Mucosa of rectum (tissue), 2 donors: ENCODE measurements around the gene FHDC1.

ENCODE experiments used
- H3K27ac ChIP-seq, 2 donors: one replicate each; pipeline ENCODE4 v1.7.0; 2013; ENCODE audit warnings: inconsistent platforms in 2 of 2, low read depth in 2 of 2, low read length in 2 of 2
- H3K27me3 ChIP-seq, 2 donors: one replicate each; pipeline ENCODE4 v1.7.0; 2013; ENCODE audit warnings: low read length in 2 of 2; ENCODE audit not compliant: control insufficient read depth in 2 of 2, insufficient read depth in 2 of 2
- H3K36me3 ChIP-seq, 2 donors: one replicate each; pipeline ENCODE4 v1.7.0; 2013; ENCODE audit warnings: low read length in 2 of 2; ENCODE audit not compliant: control insufficient read depth in 2 of 2, insufficient read depth in 2 of 2
- H3K4me1 ChIP-seq, 2 donors: one replicate each; pipeline ENCODE4 v1.7.0; 2013; ENCODE audit warnings: low read length in 2 of 2, mild to moderate bottlenecking in 1 of 2; ENCODE audit not compliant: control insufficient read depth in 2 of 2, insufficient read depth in 2 of 2
- H3K4me3 ChIP-seq, 2 donors: one replicate each; pipeline ENCODE4 v1.7.0; 2013; ENCODE audit warnings: low read length in 2 of 2
- H3K9ac ChIP-seq, 2 donors: one replicate each; pipeline ENCODE4 v1.7.0; 2013; ENCODE audit warnings: low read length in 2 of 2, low read depth in 1 of 2, mild to moderate bottlenecking in 1 of 2
- H3K9me3 ChIP-seq, 2 donors: one replicate each; pipeline ENCODE4 v1.7.0; 2013; ENCODE audit warnings: low read length in 2 of 2; ENCODE audit not compliant: control insufficient read depth in 2 of 2
- donor health status: healthy.
- donor health status: Normal muscosa, but diverticular disease.

Gene FHDC1

GRCh38 chr4:152954741-152955140 lies 18.6 kb downstream of the FHDC1 start:
- H3K4me3 ChIP-seq = no peak overlapping the region
- H3K9me3 ChIP-seq = no peaks in the 10 kb centered on the region
- H3K27me3 ChIP-seq = no peaks in the 10 kb centered on the region
- no peak overlapping the region for H3K9ac ChIP-seq
- peaks cover 3 to 6% of the 10 kb centered on the region in 2 donors for H3K36me3 ChIP-seq
- H3K4me1 ChIP-seq = peaks cover 35 to 56% of the 10 kb centered on the region in 2 donors
- no peak overlapping the region for H3K27ac ChIP-seq

DNA sequence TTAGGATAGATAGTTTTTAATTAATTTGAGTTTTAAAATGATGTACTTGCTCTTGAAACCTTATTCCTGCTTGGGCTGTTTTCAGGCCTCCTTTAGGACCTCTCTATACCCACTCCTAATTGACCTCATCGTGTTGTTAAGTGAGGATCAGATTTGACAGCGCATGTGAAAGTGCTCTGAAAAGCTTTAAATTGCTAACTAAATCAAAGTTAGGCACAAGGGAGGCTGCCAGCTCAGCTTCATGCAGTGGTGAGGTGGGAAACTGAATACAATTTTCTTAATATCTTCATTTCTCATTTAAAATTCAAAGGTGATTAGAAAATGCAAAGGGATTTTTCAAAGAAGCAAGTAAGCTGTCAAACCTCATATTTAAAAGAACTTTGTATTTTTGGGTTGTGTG lies 20.0 kb downstream of the FHDC1 start:
- Histone ChIP-seq H3K4me1 (peaks cover 24 to 43% of the 10 kb centered on the region in 2 donors), H3K4me3 (no peak overlapping the region), H3K27ac (peak overlapping the region; percentile 76 to 89), H3K36me3 (peaks cover 9 to 12% of the 10 kb centered on the region in 2 donors), H3K9ac (peak overlapping the region in 1 of 2 donors; percentile 51), H3K27me3 (no peaks in the 10 kb centered on the region), H3K9me3 (no peaks in the 10 kb centered on the region)

DNA sequence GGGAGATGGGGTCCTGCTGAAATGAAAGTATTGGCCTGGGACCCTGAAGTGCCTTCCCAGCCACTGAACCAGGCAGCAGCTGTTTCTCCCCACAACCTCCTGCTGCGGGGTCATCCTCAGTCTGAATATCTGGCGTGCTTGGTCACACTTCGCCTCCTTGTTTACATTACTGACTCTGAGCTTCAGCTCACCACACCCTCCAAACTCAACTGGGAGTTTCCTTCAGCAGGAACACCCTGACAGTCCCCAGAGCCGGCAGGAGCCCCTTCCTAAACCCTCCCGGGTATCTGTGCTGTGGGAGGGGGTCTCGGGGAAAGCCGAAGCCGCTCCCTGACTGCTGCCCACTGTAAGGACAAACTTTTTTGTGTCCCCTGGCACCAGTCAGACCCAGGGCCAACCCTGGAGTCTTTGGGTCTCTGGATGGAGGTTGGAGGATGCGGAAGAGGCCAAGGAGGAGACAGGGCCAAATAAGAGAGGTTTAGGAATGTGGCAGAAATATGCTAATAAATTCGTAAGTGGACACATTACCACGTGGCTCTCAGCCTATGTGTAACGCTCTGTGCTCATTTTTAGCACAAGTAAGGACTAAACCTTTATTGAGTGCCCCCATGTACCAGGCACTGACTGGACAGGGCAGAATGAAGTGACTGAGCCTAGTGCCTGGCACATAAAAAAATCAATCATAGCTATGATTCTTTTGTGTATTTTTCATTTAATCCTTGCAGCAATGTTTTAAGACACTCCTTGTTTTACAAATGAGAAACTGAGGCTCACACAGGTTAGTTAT lies 20.7 kb downstream of the FHDC1 start:
- Histone ChIP-seq H3K9ac (peak overlapping the region in 1 of 2 donors; percentile 51), H3K9me3 (no peaks in the 10 kb centered on the region), H3K36me3 (peaks cover 9 to 12% of the 10 kb centered on the region in 2 donors), H3K4me1 (peaks cover 26 to 36% of the 10 kb centered on the region in 2 donors), H3K27ac (peak overlapping the region; percentile 76 to 89), H3K27me3 (no peaks in the 10 kb centered on the region), H3K4me3 (peak overlapping the region; percentile 0 to 53)

GRCh38 chr4:152957437-152958171 lies 21.5 kb downstream of the FHDC1 start:
- peak overlapping the region; percentile 45 to 53 for H3K4me3 ChIP-seq
- no peaks in the 10 kb centered on the region for H3K27me3 ChIP-seq
- peaks cover 12 to 15% of the 10 kb centered on the region in 2 donors for H3K36me3 ChIP-seq
- H3K9me3 ChIP-seq = no peaks in the 10 kb centered on the region
- H3K9ac ChIP-seq = peak overlapping the region; percentile 17 to 58
- H3K27ac ChIP-seq = peak overlapping the region; percentile 76 to 89
- peaks cover 26 to 35% of the 10 kb centered on the region in 2 donors for H3K4me1 ChIP-seq

GRCh38 chr4:152959080-152959479 lies 23.0 kb downstream of the FHDC1 start:
- no peak overlapping the region for H3K9ac ChIP-seq
- H3K4me1 ChIP-seq = peaks cover 26 to 35% of the 10 kb centered on the region in 2 donors
- no peaks in the 10 kb centered on the region for H3K9me3 ChIP-seq
- H3K36me3 ChIP-seq = peaks cover 17 to 22% of the 10 kb centered on the region in 2 donors
- peak overlapping the region in 1 of 2 donors; percentile 89 for H3K27ac ChIP-seq
- H3K4me3 ChIP-seq = no peak overlapping the region
- no peaks in the 10 kb centered on the region for H3K27me3 ChIP-seq

DNA sequence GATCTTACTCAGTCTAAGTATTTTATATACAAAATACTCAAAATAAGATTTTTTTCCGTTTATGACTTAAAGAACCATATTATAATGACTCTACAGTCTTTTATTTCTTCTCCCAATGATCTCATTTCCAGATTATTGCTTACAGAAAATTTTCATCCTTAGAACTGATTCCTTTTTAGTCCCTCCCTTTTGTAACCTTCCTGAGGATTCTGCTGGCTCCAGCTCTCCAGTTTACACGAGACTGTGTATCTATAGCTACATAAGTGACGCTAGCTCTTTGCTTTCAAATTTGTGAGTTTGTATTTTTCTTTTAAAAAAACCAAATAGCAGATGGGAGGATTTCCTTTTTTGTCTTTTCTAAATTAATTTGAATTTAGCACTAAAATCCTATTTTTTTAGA lies 24.0 kb downstream of the FHDC1 start:
- H3K27ac ChIP-seq = no peak overlapping the region
- peaks cover 26 to 33% of the 10 kb centered on the region in 2 donors for H3K4me1 ChIP-seq
- H3K4me3 ChIP-seq = no peak overlapping the region
- no peaks in the 10 kb centered on the region for H3K27me3 ChIP-seq
- peaks cover 21 to 31% of the 10 kb centered on the region in 2 donors for H3K36me3 ChIP-seq
- no peak overlapping the region for H3K9ac ChIP-seq
- H3K9me3 ChIP-seq = no peaks in the 10 kb centered on the region

- Histone ChIP-seq H3K27me3 (no peaks in the 10 kb centered on the region), H3K4me3 (no peak overlapping the region), H3K9ac (no peak overlapping the region), H3K36me3 (peaks cover 26 to 39% of the 10 kb centered on the region in 2 donors), H3K4me1 (peaks cover 24 to 30% of the 10 kb centered on the region in 2 donors), H3K27ac (no peak overlapping the region), H3K9me3 (no peaks in the 10 kb centered on the region)
Observed at GRCh38 chr4:152961014-152961772, 25.1 kb downstream of the FHDC1 start.

GRCh38 chr4:152961773-152962115 lies 25.6 kb downstream of the FHDC1 start:
- no peaks in the 10 kb centered on the region for H3K27me3 ChIP-seq
- no peak overlapping the region for H3K27ac ChIP-seq
- H3K4me1 ChIP-seq = peaks cover 19 to 24% of the 10 kb centered on the region in 2 donors
- H3K9me3 ChIP-seq = no peaks in the 10 kb centered on the region
- no peak overlapping the region for H3K4me3 ChIP-seq
- peaks cover 27 to 42% of the 10 kb centered on the region in 2 donors for H3K36me3 ChIP-seq
- no peak overlapping the region for H3K9ac ChIP-seq

DNA sequence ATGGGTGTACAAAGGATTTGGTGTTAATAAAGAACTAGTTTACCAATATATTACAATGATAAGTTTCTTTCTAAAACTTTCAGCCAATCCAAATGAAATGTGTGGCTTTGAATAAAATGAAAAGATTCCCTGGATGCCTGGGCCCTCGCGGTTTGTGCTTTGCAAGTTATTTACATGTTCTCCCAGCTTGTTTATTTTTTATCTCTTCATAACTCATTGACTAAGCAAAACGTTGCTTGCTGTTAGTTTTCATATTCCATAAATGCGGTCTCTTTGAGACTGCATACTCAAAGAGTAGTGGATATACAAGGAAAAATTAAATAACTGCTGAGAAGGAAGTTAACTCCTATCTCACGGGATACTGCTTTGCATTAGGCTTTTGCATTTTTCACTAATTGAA lies 26.0 kb downstream of the FHDC1 start:
- Histone ChIP-seq H3K4me3 (no peak overlapping the region), H3K4me1 (peaks cover 15 to 20% of the 10 kb centered on the region in 2 donors), H3K27ac (no peak overlapping the region), H3K27me3 (no peaks in the 10 kb centered on the region), H3K36me3 (peaks cover 29 to 42% of the 10 kb centered on the region in 2 donors), H3K9ac (no peak overlapping the region), H3K9me3 (no peaks in the 10 kb centered on the region)
